GM18870 (cell line): ENCODE data around the gene ETV6.
A peak's percentile ranks its signal among the peaks of the same experiment; 100 is the strongest.

Experiments used
- ATAC-seq: cut with Tn5 transposase; IDR thresholded peaks from one replicate; pipeline ENCODE4 v1.9.1; 2021; ENCODE audit warnings: moderate library complexity; ENCODE audit not compliant: unreplicated experiment

The ETV6 gene

GRCh38 chr12:11795192-11795912 is 145.9 kb downstream of the ETV6 start:
- ATAC-seq: no peak

GRCh38 chr12:11795913-11796459 is 146.5 kb downstream of the ETV6 start:
- ATAC-seq: no peak

GRCh38 chr12:11797317-11797913 is 147.9 kb downstream of the ETV6 start:
- ATAC-seq: no peak

- no peak for ATAC-seq
Measured at GRCh38 chr12:11798006-11798708, 148.7 kb downstream of the ETV6 start.

DNA sequence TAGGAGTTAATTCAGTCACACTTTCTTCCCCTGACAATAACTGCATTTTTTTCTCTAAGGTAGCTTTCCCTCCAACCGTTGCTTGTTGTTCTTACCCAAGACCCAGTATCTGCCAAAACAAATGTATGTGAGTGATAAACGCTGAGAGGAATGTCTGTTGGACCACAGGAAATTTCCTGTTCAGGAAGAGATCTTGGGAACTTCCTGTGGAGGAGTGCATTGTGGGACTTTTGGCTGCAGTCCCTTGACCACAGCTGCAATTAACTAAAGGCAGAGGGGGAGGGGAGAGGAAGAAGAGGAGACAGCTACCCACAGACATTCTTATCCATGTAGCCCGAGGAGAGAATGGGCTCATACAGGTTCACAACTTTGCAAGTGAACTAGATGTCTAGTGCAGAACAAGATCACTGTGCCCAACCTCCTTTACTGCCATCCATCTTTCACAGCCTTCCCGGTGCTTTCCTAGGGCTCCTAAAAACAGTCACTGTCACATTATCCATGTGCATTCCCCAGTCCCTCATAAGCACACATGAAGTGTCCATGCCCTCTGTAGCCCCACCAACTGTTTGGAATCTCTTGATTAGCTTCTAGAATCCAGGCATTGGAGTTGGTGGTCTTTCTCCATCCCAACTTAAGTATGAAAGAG is 149.5 kb downstream of the ETV6 start:
- ATAC-seq: no peak

GRCh38 chr12:11799502-11799873 is 150.0 kb downstream of the ETV6 start:
- ATAC-seq: no peak

- no peak for ATAC-seq
Measured at GRCh38 chr12:11801643-11802042, 152.2 kb downstream of the ETV6 start.

DNA sequence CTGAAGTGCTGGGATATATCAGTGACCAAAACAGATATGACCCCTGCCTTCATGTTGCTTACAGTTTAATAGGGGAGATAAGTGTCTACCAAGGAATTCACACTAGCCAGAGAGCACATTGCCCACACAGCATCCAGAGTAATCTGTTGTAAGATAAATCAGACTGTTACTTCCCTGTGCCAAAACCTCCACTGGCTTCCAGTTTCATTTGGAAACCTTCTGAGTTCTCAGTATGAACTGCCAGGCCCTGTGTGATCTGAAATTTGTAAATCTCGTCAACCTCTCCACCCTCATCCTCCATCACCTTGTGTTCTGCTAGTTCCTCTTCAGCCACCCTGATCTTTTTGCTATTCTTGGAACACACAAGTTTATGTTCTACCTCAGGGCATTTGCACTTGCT is 154.7 kb downstream of the ETV6 start:
- ATAC-seq: no peak

DNA sequence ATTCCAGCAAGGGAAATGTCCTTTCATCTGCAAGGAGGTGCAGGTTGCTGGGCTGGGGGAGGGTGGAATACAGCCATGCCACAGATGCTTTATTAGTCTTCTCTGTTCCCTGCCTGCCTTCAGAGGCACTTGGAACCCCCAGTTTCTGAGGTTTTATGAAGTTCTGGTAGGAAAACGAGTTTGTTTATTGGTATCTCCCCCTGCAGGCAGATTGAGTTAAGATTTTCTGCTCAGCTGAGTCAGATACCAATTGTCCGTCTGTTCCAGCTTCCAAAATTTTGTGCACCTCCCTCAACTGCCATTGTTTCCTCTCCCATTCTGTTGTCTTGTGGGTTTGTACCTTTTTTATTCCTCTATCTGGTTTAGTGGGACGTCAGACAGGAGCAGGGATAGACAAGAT is 155.6 kb downstream of the ETV6 start:
- no peak for ATAC-seq

GRCh38 chr12:11805680-11806079 is 156.2 kb downstream of the ETV6 start:
- no peak for ATAC-seq

DNA sequence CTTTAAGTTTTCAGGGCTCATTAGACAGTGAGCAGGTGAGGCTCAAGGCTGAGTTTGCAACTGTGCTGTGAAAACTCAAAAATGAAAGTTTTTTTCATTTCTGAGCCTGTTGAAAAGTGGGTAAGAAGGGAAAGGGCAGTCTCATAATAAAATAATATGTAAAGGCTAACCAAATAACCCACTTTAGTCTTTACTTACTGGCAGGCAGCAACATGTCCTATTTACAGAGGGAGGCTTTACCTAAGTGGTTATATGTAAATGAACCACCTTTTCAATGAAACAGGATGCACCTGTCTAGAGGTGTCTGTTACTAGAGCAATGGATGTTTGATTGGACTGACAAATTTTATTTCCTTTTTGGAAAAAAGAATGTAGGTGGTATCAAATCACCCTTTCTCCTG is 158.0 kb downstream of the ETV6 start:
- ATAC-seq: no peak

- ATAC-seq: no peak
Measured at GRCh38 chr12:11808931-11809330, 159.5 kb downstream of the ETV6 start.

- no peak for ATAC-seq
Measured at GRCh38 chr12:11810206-11810545, 160.7 kb downstream of the ETV6 start.

GRCh38 chr12:11811008-11811407 is 161.5 kb downstream of the ETV6 start:
- no peak for ATAC-seq

GRCh38 chr12:11812241-11812585 is 162.7 kb downstream of the ETV6 start:
- no peak for ATAC-seq

DNA sequence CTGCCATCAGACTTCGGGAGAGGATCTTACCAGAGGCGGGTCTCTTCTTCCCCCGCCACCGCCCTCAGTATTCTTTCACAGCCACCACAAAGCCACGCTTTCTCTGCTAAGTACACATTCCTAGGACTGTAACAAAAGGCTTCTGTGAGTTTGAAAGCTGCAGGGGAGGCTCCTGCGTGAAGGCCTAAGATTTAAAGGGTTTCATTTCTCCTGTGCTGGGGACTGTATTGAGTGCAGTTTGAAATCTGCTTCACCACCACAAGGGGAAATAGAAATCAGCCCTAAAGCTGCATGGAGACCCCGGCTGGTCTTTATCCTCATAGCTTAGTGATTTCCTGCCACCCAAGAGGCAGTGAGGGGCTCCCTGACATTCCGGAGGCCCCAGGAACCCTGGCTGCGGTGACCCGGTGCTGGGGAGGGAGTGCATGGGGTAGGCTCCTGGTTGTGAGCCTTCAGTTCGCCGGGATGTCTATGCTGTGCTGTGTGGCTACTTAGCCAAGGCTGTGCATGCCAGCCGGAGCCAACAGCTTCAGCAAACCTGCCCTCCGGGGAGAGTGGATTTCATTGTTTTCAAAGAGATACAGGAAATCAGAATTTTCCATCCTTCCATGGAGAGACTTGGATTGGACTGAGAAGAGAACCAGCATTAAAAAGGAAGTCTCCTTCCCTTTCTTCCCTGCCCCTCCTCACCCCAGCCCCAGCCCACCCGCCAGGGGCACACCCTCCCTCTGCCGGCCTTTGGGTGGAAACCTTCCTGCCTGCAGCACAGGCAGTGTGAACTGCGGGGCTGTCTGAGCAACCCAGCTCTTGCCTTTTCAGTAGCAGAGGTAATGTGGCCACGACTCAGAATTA is 163.3 kb downstream of the ETV6 start:
- ATAC-seq: peak; percentile 78

GRCh38 chr12:11813438-11813813 is 164.0 kb downstream of the ETV6 start:
- no peak for ATAC-seq

GRCh38 chr12:11814374-11814773 is 164.9 kb downstream of the ETV6 start:
- no peak for ATAC-seq

DNA sequence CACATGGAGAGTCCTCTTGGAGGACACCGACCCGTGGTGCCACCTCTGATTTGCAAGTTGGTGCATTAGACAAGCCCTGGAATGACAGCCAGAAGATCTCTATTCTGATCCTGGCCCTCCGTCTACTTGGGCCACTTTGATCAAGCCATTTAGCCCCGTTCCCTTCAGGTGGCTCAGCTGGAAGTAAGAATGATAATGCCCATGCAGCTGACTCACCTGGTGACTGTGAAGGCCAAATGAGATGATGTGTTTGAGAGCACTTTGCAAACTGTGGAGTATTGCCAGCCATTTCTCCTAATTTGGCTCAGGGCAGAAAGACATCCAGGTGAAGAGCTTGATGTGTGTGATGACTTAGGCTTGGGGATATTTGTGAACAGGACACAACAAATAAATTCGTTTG is 165.9 kb downstream of the ETV6 start:
- no peak for ATAC-seq

- ATAC-seq: no peak
Measured at GRCh38 chr12:11819643-11820042, 170.2 kb downstream of the ETV6 start.

GRCh38 chr12:11820476-11820875 is 171.0 kb downstream of the ETV6 start:
- ATAC-seq: no peak
